HL-60 (cell line): ENCODE measurements around the gene PSMG3.

Source experiments
- CTCF ChIP-seq: IDR thresholded peaks from one replicate; pipeline ENCODE4 v1.5.1; 2011; ENCODE audit warnings: low read length, control low read depth, inconsistent platforms; ENCODE audit not compliant: insufficient read depth
- GABPA ChIP-seq: IDR thresholded peaks from 2 replicates; pipeline ENCODE4 v1.6.1; 2012; ENCODE audit warnings: low read depth
- POLR2AphosphoS5 ChIP-seq: IDR thresholded peaks from 2 replicates; pipeline ENCODE4 v1.6.1; 2012; ENCODE audit warnings: low read depth
- REST ChIP-seq: IDR thresholded peaks from 2 replicates; pipeline ENCODE4 v1.6.1; 2012; ENCODE audit warnings: low read depth; ENCODE audit not compliant: insufficient replicate concordance
- SPI1 ChIP-seq: IDR thresholded peaks from 2 replicates; pipeline ENCODE4 v1.6.1; 2012; ENCODE audit warnings: low read depth, mild to moderate bottlenecking, borderline replicate concordance

DNA sequence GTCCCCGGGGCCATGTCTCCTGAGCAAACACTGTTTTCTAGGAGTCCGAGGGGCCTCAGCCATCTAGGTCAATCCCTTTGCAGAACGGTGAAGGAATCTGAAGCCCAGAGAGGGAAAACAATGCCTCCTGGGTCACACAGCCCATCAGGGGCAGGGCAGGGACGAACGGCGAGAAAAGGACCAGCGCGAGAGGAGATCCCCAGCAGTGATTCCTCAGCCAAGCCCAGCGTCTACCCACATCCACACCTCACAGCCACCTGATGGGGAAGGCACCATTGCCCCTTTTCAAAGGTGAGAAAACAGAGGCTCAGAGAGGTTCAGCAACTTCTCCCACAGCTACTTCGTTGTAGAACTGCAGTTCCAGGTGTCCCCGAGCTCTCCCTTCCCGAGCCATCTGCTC lies 17.9 kb upstream of the PSMG3 start:
- TF ChIP-seq CTCF (no peak), GABPA (no peak), POLR2AphosphoS5 (no peak), REST (no peak), SPI1 (no peak)
